OCI-LY1 (cell line): Measurements from ENCODE around the gene NHSL2.
"Not testable (repeated sequence)": the region's sequence is repeated elsewhere in the genome, so short reads cannot be mapped to it uniquely, and the experiment has no call there.

ENCODE experiments used
- CTCF ChIP-seq: fragments of 200-600 bp; sonication (generic), shearing (Covaris generic); IDR thresholded peaks from 2 replicates; pipeline ENCODE4 v1.5.1; 2017; ENCODE audit warnings: mild to moderate bottlenecking, antibody characterized with exemption, low read length, moderate library complexity, mixed read lengths
- EZH2 ChIP-seq: fragments of 200-600 bp; sonication (generic), shearing (Covaris generic); IDR thresholded peaks from 2 replicates; pipeline ENCODE4 v1.8.0; 2017; ENCODE audit warnings: borderline replicate concordance, mixed run types, mild to moderate bottlenecking, antibody characterized with exemption, low read length, moderate library complexity, mixed read lengths

- not testable (repeated sequence) for TF ChIP-seq EZH2, CTCF
These were observed 41.1 kb upstream of the NHSL2 start for GRCh38 chrX:71869566-71869965.
